ENCODE results near the gene MRPS6. TPM values are rescaled to one million over a fixed set of nuclear protein-coding genes. Genes with fewer than 3 reads are reported as not detected.

Gene MRPS6
- total RNA-seq, 2 donors from 2014 or later: 221 to 282 TPM

DNA sequence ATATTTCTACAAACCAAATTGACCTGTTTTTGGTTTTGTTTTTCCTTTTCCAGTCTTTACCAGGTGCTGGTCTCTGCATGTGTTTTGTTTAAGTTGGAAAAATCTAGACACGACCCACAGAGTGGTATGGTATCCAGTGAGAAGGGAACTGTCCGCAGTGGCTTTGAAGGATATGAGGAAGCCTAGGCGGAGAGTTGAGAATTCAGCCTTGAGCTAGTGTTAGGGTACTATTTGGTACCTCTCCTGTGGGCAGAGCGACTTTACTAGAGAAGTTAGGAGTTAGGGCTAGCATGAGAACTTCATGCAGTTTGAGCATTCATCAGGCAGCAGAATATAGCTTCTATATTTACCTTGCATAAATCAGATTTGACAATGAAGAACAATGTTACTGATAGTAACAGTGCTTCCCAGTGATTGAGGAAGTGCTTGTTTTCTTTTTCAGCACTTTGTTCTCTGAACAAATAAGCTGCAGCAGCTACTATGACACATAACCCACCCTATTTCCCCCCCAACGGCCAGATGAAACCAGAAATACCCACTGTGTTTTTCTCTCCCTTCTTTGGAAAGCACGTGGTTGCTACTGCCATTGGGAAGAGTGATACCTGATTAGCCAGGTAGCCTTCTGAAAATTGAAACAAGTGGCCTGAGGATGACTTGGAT is 19.0 kb downstream of the MRPS6 start:
- Histone ChIP-seq H3K9ac (ENCODE audit: extremely low read depth, low read length, poor library complexity, severe bottlenecking) (no peak overlapping the region), H3K27ac (ENCODE audit: low read depth, low read length) (no peak overlapping the region), H3K4me3 (ENCODE audit: low read length) (no peak overlapping the region), H3K27me3 (ENCODE audit: control insufficient read depth, insufficient read depth, low read length, poor library complexity, severe bottlenecking) (no peaks in the 10 kb centered on the region), H3K36me3 (ENCODE audit: control insufficient read depth, insufficient read depth, low read length) (peaks cover 83% of the 10 kb centered on the region), H3K4me1 (ENCODE audit: control insufficient read depth, insufficient read depth, low read length) (no peaks in the 10 kb centered on the region), H3K9me3 (ENCODE audit: control insufficient read depth, low read length) (no peaks in the 10 kb centered on the region)
- Mint-ChIP-seq H3K9me3 (no peaks in the 10 kb centered on the region), H3K27ac (no peak overlapping the region), H3K4me1 (peaks cover 23% of the 10 kb centered on the region), H3K36me3 (ENCODE audit: low read depth) (peaks cover 54% of the 10 kb centered on the region), H3K4me3 (no peak overlapping the region), H3K27me3 (ENCODE audit: insufficient read depth) (no peaks in the 10 kb centered on the region)
- TF ChIP-seq, protein P1, sequence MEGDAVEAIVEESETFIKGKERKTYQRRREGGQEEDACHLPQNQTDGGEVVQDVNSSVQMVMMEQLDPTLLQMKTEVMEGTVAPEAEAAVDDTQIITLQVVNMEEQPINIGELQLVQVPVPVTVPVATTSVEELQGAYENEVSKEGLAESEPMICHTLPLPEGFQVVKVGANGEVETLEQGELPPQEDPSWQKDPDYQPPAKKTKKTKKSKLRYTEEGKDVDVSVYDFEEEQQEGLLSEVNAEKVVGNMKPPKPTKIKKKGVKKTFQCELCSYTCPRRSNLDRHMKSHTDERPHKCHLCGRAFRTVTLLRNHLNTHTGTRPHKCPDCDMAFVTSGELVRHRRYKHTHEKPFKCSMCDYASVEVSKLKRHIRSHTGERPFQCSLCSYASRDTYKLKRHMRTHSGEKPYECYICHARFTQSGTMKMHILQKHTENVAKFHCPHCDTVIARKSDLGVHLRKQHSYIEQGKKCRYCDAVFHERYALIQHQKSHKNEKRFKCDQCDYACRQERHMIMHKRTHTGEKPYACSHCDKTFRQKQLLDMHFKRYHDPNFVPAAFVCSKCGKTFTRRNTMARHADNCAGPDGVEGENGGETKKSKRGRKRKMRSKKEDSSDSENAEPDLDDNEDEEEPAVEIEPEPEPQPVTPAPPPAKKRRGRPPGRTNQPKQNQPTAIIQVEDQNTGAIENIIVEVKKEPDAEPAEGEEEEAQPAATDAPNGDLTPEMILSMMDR (conservative IDR thresholded peaks at IDR 0.05): no peak
- no peak for DNase-seq
- 84 to 93% methylated on average over 2 to 5 of the region's 6 CpGs for WGBS, 2 experiments (ENCODE audit: insufficient coverage in 1 of 2, insufficient read length in 1 of 2)

DNA sequence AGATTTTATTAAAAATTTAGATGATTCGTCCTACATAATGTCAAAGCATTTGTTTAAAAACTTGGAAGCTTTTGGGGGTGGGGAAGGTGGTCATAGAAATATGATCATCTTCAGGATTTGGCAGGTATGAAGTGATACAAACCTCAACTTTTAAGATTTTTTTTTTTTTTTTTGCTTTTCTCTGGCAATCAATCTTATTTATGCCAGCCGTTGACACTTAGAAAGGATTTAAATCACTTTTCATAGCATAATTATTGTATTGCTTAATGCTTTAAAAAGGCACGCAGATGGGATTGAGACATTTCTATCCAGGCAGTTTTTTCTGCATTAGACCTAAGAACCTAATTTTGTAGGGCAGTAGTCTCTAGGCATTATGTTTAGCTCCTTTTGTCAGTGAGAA is 19.7 kb downstream of the MRPS6 start:
- Histone ChIP-seq H3K27me3 (ENCODE audit: control insufficient read depth, insufficient read depth, low read length, poor library complexity, severe bottlenecking) (no peaks in the 10 kb centered on the region), H3K9me3 (ENCODE audit: control insufficient read depth, low read length) (no peaks in the 10 kb centered on the region), H3K27ac (ENCODE audit: low read depth, low read length) (no peak overlapping the region), H3K9ac (ENCODE audit: extremely low read depth, low read length, poor library complexity, severe bottlenecking) (no peak overlapping the region), H3K4me3 (ENCODE audit: low read length) (no peak overlapping the region), H3K4me1 (ENCODE audit: control insufficient read depth, insufficient read depth, low read length) (peaks cover 3% of the 10 kb centered on the region), H3K36me3 (ENCODE audit: control insufficient read depth, insufficient read depth, low read length) (peaks cover 83% of the 10 kb centered on the region)
- TF ChIP-seq, protein P1 (conservative IDR thresholded peaks at IDR 0.05): no peak
- Mint-ChIP-seq H3K27ac (no peak overlapping the region), H3K4me3 (no peak overlapping the region), H3K9me3 (no peaks in the 10 kb centered on the region), H3K27me3 (ENCODE audit: insufficient read depth) (no peaks in the 10 kb centered on the region), H3K36me3 (ENCODE audit: low read depth) (peaks cover 59% of the 10 kb centered on the region), H3K4me1 (peaks cover 26% of the 10 kb centered on the region)
- WGBS, 2 experiments (ENCODE audit: insufficient coverage in 1 of 2, insufficient read length in 1 of 2): 98 to 100% methylated on average over 2 of the region's 3 CpGs
- DNase-seq: no peak

DNA sequence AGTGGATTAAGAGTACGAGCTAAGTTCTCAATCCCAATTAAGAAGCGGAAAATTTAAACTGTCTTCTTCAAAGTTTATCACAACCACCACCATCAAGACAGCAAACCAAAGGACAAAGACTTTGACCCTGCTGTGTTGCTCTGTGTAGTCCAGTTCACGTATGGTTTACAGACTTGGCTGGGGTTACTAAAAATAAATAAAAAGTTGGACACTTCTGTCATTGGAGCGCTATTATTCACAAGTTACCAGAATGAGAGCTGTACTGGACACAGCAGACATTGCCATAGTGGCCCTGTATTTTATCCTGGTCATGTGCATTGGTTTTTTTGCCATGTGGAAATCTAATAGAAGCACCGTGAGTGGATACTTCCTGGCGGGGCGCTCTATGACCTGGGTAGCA is 21.6 kb downstream of the MRPS6 start:
- H3K27ac Mint-ChIP-seq: no peak overlapping the region
- peaks cover 67% of the 10 kb centered on the region for H3K36me3 Mint-ChIP-seq (ENCODE audit: low read depth)
- Histone ChIP-seq H3K27me3 (ENCODE audit: control insufficient read depth, insufficient read depth, low read length, poor library complexity, severe bottlenecking) (no peaks in the 10 kb centered on the region), H3K36me3 (ENCODE audit: control insufficient read depth, insufficient read depth, low read length) (peaks cover 89% of the 10 kb centered on the region), H3K27ac (ENCODE audit: low read depth, low read length) (no peak overlapping the region), H3K4me3 (ENCODE audit: low read length) (no peak overlapping the region), H3K4me1 (ENCODE audit: control insufficient read depth, insufficient read depth, low read length) (peaks cover 10% of the 10 kb centered on the region), H3K9ac (ENCODE audit: extremely low read depth, low read length, poor library complexity, severe bottlenecking) (no peak overlapping the region), H3K9me3 (ENCODE audit: control insufficient read depth, low read length) (no peaks in the 10 kb centered on the region)
- no peaks in the 10 kb centered on the region for H3K9me3 Mint-ChIP-seq
- DNase-seq: no peak
- TF ChIP-seq, protein P1 (conservative IDR thresholded peaks at IDR 0.05): no peak
- whole genome bisulfite sequencing, 2 experiments (ENCODE audit: insufficient coverage in 1 of 2, insufficient read length in 1 of 2): 97 to 100% methylated on average over 2 to 6 of the region's 7 CpGs
- H3K27me3 Mint-ChIP-seq (ENCODE audit: insufficient read depth): no peaks in the 10 kb centered on the region
- H3K4me3 Mint-ChIP-seq: no peak overlapping the region
- peaks cover 43% of the 10 kb centered on the region for H3K4me1 Mint-ChIP-seq
